ENCODE measurements around the gene PRDM11. TPM values are rescaled to one million over a fixed set of nuclear protein-coding genes. Genes with fewer than 3 reads are reported as not detected.

PRDM11 gene
- total RNA-seq, 2 donors from 2014 or later = 10.4 to 15.2 TPM

DNA sequence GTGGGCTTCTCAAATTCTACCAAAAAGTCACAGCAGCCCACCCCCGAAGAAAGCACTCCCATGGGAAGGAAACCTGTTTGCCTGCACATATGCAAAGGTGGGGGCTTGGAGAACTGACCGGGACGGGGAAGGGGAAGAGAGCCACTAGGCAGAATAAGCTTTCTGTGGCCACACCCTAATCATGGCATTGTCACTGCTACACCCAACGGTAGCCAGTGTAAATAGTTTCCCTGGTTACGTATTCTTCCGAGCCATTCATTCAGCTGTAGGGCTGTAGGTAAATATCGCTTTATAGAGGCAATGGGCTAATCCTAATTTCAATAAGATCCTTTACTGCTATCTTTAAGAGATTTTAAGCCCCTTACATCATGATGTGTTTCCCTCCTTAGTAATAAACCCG is 61.7 kb downstream of the PRDM11 start:
- Histone ChIP-seq H3K9me3 (ENCODE audit: control insufficient read depth, low read length) (no peaks in the 10 kb centered on the region), H3K4me3 (ENCODE audit: low read length) (no peak overlapping the region), H3K4me1 (ENCODE audit: control insufficient read depth, insufficient read depth, low read length) (no peaks in the 10 kb centered on the region), H3K9ac (ENCODE audit: extremely low read depth, low read length, poor library complexity, severe bottlenecking) (no peak overlapping the region), H3K27me3 (ENCODE audit: control insufficient read depth, insufficient read depth, low read length, poor library complexity, severe bottlenecking) (no peaks in the 10 kb centered on the region), H3K27ac (ENCODE audit: low read depth, low read length) (no peak overlapping the region), H3K36me3 (ENCODE audit: control insufficient read depth, insufficient read depth, low read length) (no peaks in the 10 kb centered on the region)
- Mint-ChIP-seq H3K9me3 (peaks cover 2% of the 10 kb centered on the region), H3K27me3 (ENCODE audit: insufficient read depth) (no peaks in the 10 kb centered on the region), H3K4me1 (peaks cover 21% of the 10 kb centered on the region), H3K27ac (no peak overlapping the region), H3K36me3 (ENCODE audit: low read depth) (peaks cover 7% of the 10 kb centered on the region), H3K4me3 (no peak overlapping the region)
- WGBS, 2 experiments (ENCODE audit: insufficient coverage in 1 of 2, insufficient read length in 1 of 2) = 90% methylated on average over 3 to 8 of the region's 8 CpGs
- no peak for DNase-seq
- TF ChIP-seq, protein P1, sequence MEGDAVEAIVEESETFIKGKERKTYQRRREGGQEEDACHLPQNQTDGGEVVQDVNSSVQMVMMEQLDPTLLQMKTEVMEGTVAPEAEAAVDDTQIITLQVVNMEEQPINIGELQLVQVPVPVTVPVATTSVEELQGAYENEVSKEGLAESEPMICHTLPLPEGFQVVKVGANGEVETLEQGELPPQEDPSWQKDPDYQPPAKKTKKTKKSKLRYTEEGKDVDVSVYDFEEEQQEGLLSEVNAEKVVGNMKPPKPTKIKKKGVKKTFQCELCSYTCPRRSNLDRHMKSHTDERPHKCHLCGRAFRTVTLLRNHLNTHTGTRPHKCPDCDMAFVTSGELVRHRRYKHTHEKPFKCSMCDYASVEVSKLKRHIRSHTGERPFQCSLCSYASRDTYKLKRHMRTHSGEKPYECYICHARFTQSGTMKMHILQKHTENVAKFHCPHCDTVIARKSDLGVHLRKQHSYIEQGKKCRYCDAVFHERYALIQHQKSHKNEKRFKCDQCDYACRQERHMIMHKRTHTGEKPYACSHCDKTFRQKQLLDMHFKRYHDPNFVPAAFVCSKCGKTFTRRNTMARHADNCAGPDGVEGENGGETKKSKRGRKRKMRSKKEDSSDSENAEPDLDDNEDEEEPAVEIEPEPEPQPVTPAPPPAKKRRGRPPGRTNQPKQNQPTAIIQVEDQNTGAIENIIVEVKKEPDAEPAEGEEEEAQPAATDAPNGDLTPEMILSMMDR (conservative IDR thresholded peaks at IDR 0.05) = no peak

DNA sequence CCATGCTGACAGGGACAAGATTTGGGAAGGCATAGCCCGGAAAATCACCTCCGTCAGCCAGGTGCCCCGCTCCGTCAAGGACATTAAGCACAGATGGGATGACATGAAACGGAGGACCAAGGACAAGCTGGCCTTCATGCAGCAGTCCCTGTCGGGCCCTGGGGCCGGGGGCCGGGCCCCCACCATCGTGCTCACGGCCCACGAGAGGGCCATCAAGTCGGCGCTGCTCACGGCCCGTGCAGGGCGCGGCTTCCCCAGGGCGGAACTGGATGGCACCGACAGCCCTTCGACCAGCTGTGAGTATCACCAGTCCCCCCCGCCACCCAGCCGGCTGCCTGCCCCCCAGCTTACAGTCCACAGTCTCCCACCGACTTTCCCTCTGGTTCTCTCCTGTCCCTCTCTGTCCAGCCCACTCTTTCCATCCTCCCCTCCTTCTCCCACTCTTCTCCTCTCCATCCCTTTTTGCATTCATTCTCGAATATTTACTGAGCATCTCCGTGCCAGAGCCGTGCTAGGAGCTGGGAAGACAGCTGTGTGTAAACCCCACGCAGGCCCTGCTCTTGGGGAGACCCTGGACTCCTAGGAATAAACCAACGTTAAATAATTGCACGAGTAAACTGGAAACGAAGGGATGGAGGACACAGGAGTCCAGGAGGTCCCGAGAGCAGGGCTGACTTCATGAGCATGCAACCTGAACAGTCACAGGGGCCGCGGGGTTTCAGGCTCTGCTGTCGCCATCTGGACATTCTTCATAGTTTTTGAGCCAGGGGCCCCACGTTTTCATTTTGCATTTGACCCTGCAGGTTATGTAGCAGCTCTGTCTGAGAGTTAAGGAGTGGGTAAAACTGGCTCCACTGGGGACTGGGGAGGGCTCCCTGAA is 62.8 kb downstream of the PRDM11 start:
- H3K9me3 ChIP-seq (ENCODE audit: control insufficient read depth, low read length) = no peaks in the 10 kb centered on the region
- Mint-ChIP-seq H3K36me3 (ENCODE audit: low read depth) (peaks cover 3% of the 10 kb centered on the region), H3K9me3 (no peaks in the 10 kb centered on the region), H3K4me3 (no peak overlapping the region), H3K27me3 (ENCODE audit: insufficient read depth) (no peaks in the 10 kb centered on the region), H3K27ac (no peak overlapping the region), H3K4me1 (peaks cover 21% of the 10 kb centered on the region)
- 88 to 92% methylated on average over 29 to 35 of the region's 35 CpGs for WGBS, 2 experiments (ENCODE audit: insufficient coverage in 1 of 2, insufficient read length in 1 of 2)
- H3K27me3 ChIP-seq (ENCODE audit: control insufficient read depth, insufficient read depth, low read length, poor library complexity, severe bottlenecking) = no peaks in the 10 kb centered on the region
- TF ChIP-seq, protein P1 (conservative IDR thresholded peaks at IDR 0.05) = no peak
- H3K27ac ChIP-seq (ENCODE audit: low read depth, low read length) = peak overlapping the region; percentile 78
- H3K4me3 ChIP-seq (ENCODE audit: low read length) = no peak overlapping the region
- no peaks in the 10 kb centered on the region for H3K36me3 ChIP-seq (ENCODE audit: control insufficient read depth, insufficient read depth, low read length)
- H3K9ac ChIP-seq (ENCODE audit: extremely low read depth, low read length, poor library complexity, severe bottlenecking) = no peak overlapping the region
- no peak for DNase-seq
- H3K4me1 ChIP-seq (ENCODE audit: control insufficient read depth, insufficient read depth, low read length) = no peaks in the 10 kb centered on the region

DNA sequence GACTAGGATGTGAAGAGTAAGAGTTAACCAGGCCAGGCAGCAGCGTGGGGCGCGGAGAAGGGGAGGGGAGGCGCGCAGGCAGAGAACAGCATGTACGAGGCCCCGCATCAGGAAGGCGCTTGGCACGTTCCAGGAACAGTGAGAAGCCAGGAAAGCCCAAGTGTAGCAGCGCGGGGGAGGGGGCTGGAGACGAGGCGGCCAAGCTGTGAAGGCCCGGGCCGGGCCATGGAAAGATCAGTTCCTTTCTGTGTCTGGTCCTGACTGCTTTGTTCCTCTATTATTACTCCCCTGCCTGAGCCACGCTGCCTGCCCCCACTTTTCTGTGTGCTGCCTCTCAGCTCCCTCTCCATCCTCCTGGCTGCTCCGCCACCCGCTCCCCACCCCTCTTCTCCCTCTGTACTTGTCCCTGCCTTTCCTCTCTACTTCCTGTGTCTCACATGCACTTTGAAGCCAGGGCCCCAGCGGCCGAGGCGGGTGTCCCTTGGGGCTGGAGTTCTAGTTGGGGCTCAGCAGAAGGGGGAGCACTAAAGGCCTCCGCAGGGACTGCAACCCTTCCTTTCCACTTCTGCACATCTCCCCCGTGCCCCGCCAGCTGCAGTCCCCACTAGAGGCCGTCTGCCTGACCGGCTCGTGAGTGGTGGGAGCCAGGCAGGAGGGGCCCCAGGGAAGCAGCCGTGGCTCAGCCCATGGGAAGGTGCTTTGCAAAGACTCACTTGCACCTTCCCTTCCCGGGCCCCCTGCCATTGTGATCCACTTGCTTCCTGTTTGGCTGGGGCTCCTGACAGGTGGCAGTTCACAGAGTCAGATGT is 63.7 kb downstream of the PRDM11 start:
- no peak overlapping the region for H3K27ac Mint-ChIP-seq
- peaks cover 3% of the 10 kb centered on the region for H3K36me3 Mint-ChIP-seq (ENCODE audit: low read depth)
- no peaks in the 10 kb centered on the region for H3K9me3 Mint-ChIP-seq
- DNase-seq = peak; percentile 86
- Histone ChIP-seq H3K27me3 (ENCODE audit: control insufficient read depth, insufficient read depth, low read length, poor library complexity, severe bottlenecking) (no peaks in the 10 kb centered on the region), H3K4me3 (ENCODE audit: low read length) (no peak overlapping the region), H3K27ac (ENCODE audit: low read depth, low read length) (peak overlapping the region; percentile 78), H3K9ac (ENCODE audit: extremely low read depth, low read length, poor library complexity, severe bottlenecking) (no peak overlapping the region), H3K9me3 (ENCODE audit: control insufficient read depth, low read length) (no peaks in the 10 kb centered on the region), H3K36me3 (ENCODE audit: control insufficient read depth, insufficient read depth, low read length) (no peaks in the 10 kb centered on the region), H3K4me1 (ENCODE audit: control insufficient read depth, insufficient read depth, low read length) (no peaks in the 10 kb centered on the region)
- H3K4me3 Mint-ChIP-seq = no peak overlapping the region
- H3K27me3 Mint-ChIP-seq (ENCODE audit: insufficient read depth) = no peaks in the 10 kb centered on the region
- TF ChIP-seq, protein P1 (conservative IDR thresholded peaks at IDR 0.05) = no peak
- 53 to 64% methylated on average over 8 to 29 of the region's 29 CpGs for WGBS, 2 experiments (ENCODE audit: insufficient coverage in 1 of 2, insufficient read length in 1 of 2)
- H3K4me1 Mint-ChIP-seq = peaks cover 21% of the 10 kb centered on the region

Measured in endodermal cell (in vitro differentiated cells).